HEK293 (cell line): ENCODE measurements around the gene SERF2.

Source experiments
- CTCF ChIA-PET: fragments of 350-600 bp; formaldehyde crosslinking; extraction: SDS; loops from one replicate; lab custom pipeline; 2021; ENCODE audit warnings: antibody characterized with exemption; lab: Yijun Ruan, JAX
- POLR2A ChIA-PET: fragments of 300-600 bp; formaldehyde crosslinking; extraction: SDS; loops from one replicate; lab custom pipeline; 2020; ENCODE audit warnings: antibody characterized with exemption, inconsistent platforms; lab: Yijun Ruan, JAX
- H3K27ac ChIP-seq: fragments of 200-500 bp; sonication (Bioruptor generic); 2 replicates; pipeline ENCODE4 v1.5.1; 2014; ENCODE audit warnings: low read depth, low read length, control low read depth, inconsistent platforms; ENCODE audit errors: extremely low read depth
- H3K36me3 ChIP-seq, 2 experiments: fragments of 200-500 bp in 1 of 2; sonication (Bioruptor generic) in 1 of 2; 1 replicate in 1 of 2; 2 replicates in 1 of 2; pipeline ENCODE4 v1.5.1; 2014 to 2017; ENCODE audit warnings: inconsistent platforms in 2 of 2, low read length in 2 of 2; ENCODE audit not compliant: control insufficient read depth in 2 of 2, insufficient read depth in 1 of 2
- H3K4me1 ChIP-seq: fragments of 200-500 bp; sonication (Bioruptor generic); 2 replicates; pipeline ENCODE4 v1.5.1; 2014; ENCODE audit warnings: mild to moderate bottlenecking, low read length, inconsistent platforms; ENCODE audit not compliant: control insufficient read depth, insufficient read depth
- H3K4me3 ChIP-seq: 2 replicates; pipeline ENCODE4 v1.5.1; 2011; ENCODE audit warnings: low read depth, mild to moderate bottlenecking, control low read depth, low read length, moderate library complexity
- H3K9me3 ChIP-seq: fragments of 200-500 bp; sonication (Bioruptor generic); 2 replicates; pipeline ENCODE4 v1.5.1; 2014; ENCODE audit warnings: low read depth, low read length, inconsistent platforms; ENCODE audit not compliant: control insufficient read depth, insufficient read depth
- PRDM1 ChIP-seq: fragments of 450-650 bp; formaldehyde crosslinking; IDR thresholded peaks from 2 replicates; pipeline ENCODE4; 2016; ENCODE audit warnings: missing biosample characterization, missing genetic modification characterization
- SALL2 ChIP-seq: fragments of 450-650 bp; formaldehyde crosslinking; IDR thresholded peaks from 2 replicates; pipeline ENCODE4 v1.5.0; 2017; ENCODE audit warnings: missing biosample characterization, mild to moderate bottlenecking, missing genetic modification characterization, borderline replicate concordance
- SCRT2 ChIP-seq: fragments of 450-650 bp; formaldehyde crosslinking; IDR thresholded peaks from 2 replicates; pipeline ENCODE4 v1.5.1; 2016; ENCODE audit warnings: missing biosample characterization, missing genetic modification characterization
- ZFP3 ChIP-seq: fragments of 450-650 bp; formaldehyde crosslinking; IDR thresholded peaks from 2 replicates; pipeline ENCODE4 v1.5.1; 2016; ENCODE audit warnings: low read depth, missing biosample characterization, missing genetic modification characterization
- ZNF121 ChIP-seq: fragments of 450-650 bp; formaldehyde crosslinking; IDR thresholded peaks from 2 replicates; pipeline ENCODE4 v1.5.1; 2016; ENCODE audit warnings: missing biosample characterization, missing genetic modification characterization
- ZNF211 ChIP-seq: fragments of 450-650 bp; formaldehyde crosslinking; IDR thresholded peaks from 2 replicates; pipeline ENCODE4 v1.5.1; 2016; ENCODE audit warnings: low read depth, missing biosample characterization, missing genetic modification characterization
- ZNF658 ChIP-seq: fragments of 450-650 bp; formaldehyde crosslinking; IDR thresholded peaks from 2 replicates; pipeline ENCODE4; 2016; ENCODE audit warnings: missing biosample characterization, missing genetic modification characterization
- TF ChIP-seq, protein P1 (sequence below): fragments of 450-650 bp; formaldehyde crosslinking; IDR thresholded peaks from 2 replicates; pipeline ENCODE4 v1.5.1; 2016; ENCODE audit warnings: missing biosample characterization, missing genetic modification characterization, borderline replicate concordance
- TF ChIP-seq, protein P2 (sequence below): fragments of 450-650 bp; formaldehyde crosslinking; IDR thresholded peaks from 2 replicates; pipeline ENCODE4 v1.5.1; 2016; ENCODE audit warnings: missing biosample characterization, missing genetic modification characterization
- TF ChIP-seq, protein P3 (sequence below): fragments of 450-650 bp; formaldehyde crosslinking; IDR thresholded peaks from 2 replicates; pipeline ENCODE4 v1.5.1; 2016; ENCODE audit warnings: missing biosample characterization, missing genetic modification characterization

Gene SERF2

GRCh38 chr15:43749690-43750345 is 42.3 kb upstream of the SERF2 start:
- no peak overlapping the region for H3K27ac ChIP-seq

GRCh38 chr15:43751885-43752284 is 40.2 kb upstream of the SERF2 start:
- Histone ChIP-seq H3K4me1 (peaks cover 8% of the 10 kb centered on the region), H3K9me3 (no peaks in the 10 kb centered on the region), H3K4me3 (no peak overlapping the region), H3K27ac (no peak overlapping the region), H3K36me3 (peaks cover 12 to 57% of the 10 kb centered on the region in 2 experiments)
- ChIA-PET POLR2A (no interaction called here), CTCF (no interaction called here)
- TF ChIP-seq, protein P1, sequence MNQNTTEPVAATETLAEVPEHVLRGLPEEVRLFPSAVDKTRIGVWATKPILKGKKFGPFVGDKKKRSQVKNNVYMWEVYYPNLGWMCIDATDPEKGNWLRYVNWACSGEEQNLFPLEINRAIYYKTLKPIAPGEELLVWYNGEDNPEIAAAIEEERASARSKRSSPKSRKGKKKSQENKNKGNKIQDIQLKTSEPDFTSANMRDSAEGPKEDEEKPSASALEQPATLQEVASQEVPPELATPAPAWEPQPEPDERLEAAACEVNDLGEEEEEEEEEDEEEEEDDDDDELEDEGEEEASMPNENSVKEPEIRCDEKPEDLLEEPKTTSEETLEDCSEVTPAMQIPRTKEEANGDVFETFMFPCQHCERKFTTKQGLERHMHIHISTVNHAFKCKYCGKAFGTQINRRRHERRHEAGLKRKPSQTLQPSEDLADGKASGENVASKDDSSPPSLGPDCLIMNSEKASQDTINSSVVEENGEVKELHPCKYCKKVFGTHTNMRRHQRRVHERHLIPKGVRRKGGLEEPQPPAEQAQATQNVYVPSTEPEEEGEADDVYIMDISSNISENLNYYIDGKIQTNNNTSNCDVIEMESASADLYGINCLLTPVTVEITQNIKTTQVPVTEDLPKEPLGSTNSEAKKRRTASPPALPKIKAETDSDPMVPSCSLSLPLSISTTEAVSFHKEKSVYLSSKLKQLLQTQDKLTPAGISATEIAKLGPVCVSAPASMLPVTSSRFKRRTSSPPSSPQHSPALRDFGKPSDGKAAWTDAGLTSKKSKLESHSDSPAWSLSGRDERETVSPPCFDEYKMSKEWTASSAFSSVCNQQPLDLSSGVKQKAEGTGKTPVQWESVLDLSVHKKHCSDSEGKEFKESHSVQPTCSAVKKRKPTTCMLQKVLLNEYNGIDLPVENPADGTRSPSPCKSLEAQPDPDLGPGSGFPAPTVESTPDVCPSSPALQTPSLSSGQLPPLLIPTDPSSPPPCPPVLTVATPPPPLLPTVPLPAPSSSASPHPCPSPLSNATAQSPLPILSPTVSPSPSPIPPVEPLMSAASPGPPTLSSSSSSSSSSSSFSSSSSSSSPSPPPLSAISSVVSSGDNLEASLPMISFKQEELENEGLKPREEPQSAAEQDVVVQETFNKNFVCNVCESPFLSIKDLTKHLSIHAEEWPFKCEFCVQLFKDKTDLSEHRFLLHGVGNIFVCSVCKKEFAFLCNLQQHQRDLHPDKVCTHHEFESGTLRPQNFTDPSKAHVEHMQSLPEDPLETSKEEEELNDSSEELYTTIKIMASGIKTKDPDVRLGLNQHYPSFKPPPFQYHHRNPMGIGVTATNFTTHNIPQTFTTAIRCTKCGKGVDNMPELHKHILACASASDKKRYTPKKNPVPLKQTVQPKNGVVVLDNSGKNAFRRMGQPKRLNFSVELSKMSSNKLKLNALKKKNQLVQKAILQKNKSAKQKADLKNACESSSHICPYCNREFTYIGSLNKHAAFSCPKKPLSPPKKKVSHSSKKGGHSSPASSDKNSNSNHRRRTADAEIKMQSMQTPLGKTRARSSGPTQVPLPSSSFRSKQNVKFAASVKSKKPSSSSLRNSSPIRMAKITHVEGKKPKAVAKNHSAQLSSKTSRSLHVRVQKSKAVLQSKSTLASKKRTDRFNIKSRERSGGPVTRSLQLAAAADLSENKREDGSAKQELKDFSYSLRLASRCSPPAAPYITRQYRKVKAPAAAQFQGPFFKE, result no peak
- TF ChIP-seq ZFP3 (tag by site-specific recombination) (no peak), ZNF211 (tag by site-specific recombination) (no peak), SALL2 (no peak), ZNF658 (tag by site-specific recombination) (no peak)
- TF ChIP-seq, protein P2, sequence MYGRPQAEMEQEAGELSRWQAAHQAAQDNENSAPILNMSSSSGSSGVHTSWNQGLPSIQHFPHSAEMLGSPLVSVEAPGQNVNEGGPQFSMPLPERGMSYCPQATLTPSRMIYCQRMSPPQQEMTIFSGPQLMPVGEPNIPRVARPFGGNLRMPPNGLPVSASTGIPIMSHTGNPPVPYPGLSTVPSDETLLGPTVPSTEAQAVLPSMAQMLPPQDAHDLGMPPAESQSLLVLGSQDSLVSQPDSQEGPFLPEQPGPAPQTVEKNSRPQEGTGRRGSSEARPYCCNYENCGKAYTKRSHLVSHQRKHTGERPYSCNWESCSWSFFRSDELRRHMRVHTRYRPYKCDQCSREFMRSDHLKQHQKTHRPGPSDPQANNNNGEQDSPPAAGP (tag by site-specific recombination), result no peak

More at GRCh38 chr15:43749690-43750345, 42.3 kb upstream of the SERF2 start:
- H3K4me1 ChIP-seq, result peaks cover 8% of the 10 kb centered on the region
- no peaks in the 10 kb centered on the region for H3K9me3 ChIP-seq
- TF ChIP-seq ZNF121 (tag by site-specific recombination), result peak; percentile 56; the same call in 1 of the 2 replicates
- TF ChIP-seq, protein P3, sequence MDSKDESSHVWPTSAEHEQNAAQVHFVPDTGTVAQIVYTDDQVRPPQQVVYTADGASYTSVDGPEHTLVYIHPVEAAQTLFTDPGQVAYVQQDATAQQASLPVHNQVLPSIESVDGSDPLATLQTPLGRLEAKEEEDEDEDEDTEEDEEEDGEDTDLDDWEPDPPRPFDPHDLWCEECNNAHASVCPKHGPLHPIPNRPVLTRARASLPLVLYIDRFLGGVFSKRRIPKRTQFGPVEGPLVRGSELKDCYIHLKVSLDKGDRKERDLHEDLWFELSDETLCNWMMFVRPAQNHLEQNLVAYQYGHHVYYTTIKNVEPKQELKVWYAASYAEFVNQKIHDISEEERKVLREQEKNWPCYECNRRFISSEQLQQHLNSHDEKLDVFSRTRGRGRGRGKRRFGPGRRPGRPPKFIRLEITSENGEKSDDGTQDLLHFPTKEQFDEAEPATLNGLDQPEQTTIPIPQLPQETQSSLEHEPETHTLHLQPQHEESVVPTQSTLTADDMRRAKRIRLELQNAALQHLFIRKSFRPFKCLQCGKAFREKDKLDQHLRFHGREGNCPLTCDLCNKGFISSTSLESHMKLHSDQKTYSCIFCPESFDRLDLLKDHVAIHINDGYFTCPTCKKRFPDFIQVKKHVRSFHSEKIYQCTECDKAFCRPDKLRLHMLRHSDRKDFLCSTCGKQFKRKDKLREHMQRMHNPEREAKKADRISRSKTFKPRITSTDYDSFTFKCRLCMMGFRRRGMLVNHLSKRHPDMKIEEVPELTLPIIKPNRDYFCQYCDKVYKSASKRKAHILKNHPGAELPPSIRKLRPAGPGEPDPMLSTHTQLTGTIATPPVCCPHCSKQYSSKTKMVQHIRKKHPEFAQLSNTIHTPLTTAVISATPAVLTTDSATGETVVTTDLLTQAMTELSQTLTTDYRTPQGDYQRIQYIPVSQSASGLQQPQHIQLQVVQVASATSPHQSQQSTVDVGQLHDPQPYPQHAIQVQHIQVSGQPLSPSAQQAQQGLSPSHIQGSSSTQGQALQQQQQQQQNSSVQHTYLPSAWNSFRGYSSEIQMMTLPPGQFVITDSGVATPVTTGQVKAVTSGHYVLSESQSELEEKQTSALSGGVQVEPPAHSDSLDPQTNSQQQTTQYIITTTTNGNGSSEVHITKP (tag by site-specific recombination), result 0 out of 2 replicates have a peak, but pooled peaks have one; percentile 55
- no peak for TF ChIP-seq SCRT2 (tag by site-specific recombination)
- TF ChIP-seq PRDM1 (tag by site-specific recombination), result peak; percentile 89
- no peak overlapping the region for H3K4me3 ChIP-seq
- H3K36me3 ChIP-seq, result peaks cover 0 to 38% of the 10 kb centered on the region in 2 experiments; a peak in 2 of 3 replicates
- ChIA-PET POLR2A (no interaction called here), CTCF (no interaction called here)
